Caco-2 (cell line): ENCODE data around the gene SHROOM4. TPM values are rescaled to one million over a fixed set of nuclear protein-coding genes. Genes with fewer than 3 reads are reported as not detected.

Source experiments
- BruUV-seq: library from RNA; stranded (reverse); fragments of 400-500 nt; replicated peaks from 2 replicates; lab custom pipeline; 2021; lab: Mats Ljungman, UMichigan
- CTCF ChIA-PET: fragments of 300-600 bp; sonication (Branson Sonifier 250); formaldehyde crosslinking; loops from one replicate; lab custom pipeline; 2022; ENCODE audit warnings: antibody characterized with exemption; lab: Charles Lee
- POLR2A ChIA-PET: fragments of 300-600 bp; sonication (Branson Sonifier 250); formaldehyde crosslinking; loops from one replicate; lab custom pipeline; 2022; ENCODE audit warnings: antibody characterized with exemption; lab: Charles Lee
- DNase-seq, 2 experiments: peaks; one replicate each; pipeline versions ENCODE4 v3.0.0 to v3.0.0-alpha.2; 2020 to 2022
- H3K27me3 ChIP-seq: replicated peaks from 2 replicates; pipeline ENCODE4 v1.6.0; 2011; ENCODE audit warnings: low read length; ENCODE audit not compliant: control insufficient read depth, insufficient read depth
- H3K36me3 ChIP-seq: 2 replicates; pipeline ENCODE4 v1.5.1; 2011; ENCODE audit warnings: low read length; ENCODE audit not compliant: control insufficient read depth, insufficient read depth
- H3K4me1 ChIP-seq: fragments of 250-450 bp; sonication (Bioruptor Pico); 2 replicates; pipeline ENCODE4 v1.5.1; 2020; ENCODE audit warnings: mild to moderate bottlenecking
- H3K4me3 ChIP-seq: 2 replicates; pipeline ENCODE4 v1.5.1; 2011; ENCODE audit warnings: low read depth, mild to moderate bottlenecking, control low read depth, low read length
- H3K9me3 ChIP-seq: fragments of 250-450 bp; sonication (Bioruptor Pico); 2 replicates; pipeline ENCODE4 v1.5.1; 2020; ENCODE audit warnings: mild to moderate bottlenecking, moderate library complexity
- H3K27ac Mint-ChIP-seq: one replicate; pipeline ENCODE4 v1.8.0; 2022; ENCODE audit warnings: mixed read lengths; ENCODE audit not compliant: unreplicated experiment
- H3K27me3 Mint-ChIP-seq: one replicate; pipeline ENCODE4 v1.8.0; 2022; ENCODE audit warnings: mixed read lengths; ENCODE audit not compliant: insufficient read depth, unreplicated experiment
- H3K36me3 Mint-ChIP-seq: one replicate; pipeline ENCODE4 v1.8.0; 2022; ENCODE audit warnings: mild to moderate bottlenecking, mixed read lengths; ENCODE audit not compliant: insufficient read depth, unreplicated experiment
- H3K4me1 Mint-ChIP-seq: one replicate; pipeline ENCODE4 v1.8.0; 2022; ENCODE audit warnings: low read depth, mixed read lengths; ENCODE audit not compliant: unreplicated experiment
- H3K4me3 Mint-ChIP-seq: one replicate; pipeline ENCODE4 v1.8.0; 2022; ENCODE audit warnings: mild to moderate bottlenecking, moderate library complexity, mixed read lengths; ENCODE audit not compliant: unreplicated experiment
- H3K9me3 Mint-ChIP-seq: one replicate; pipeline ENCODE4 v1.8.0; 2022; ENCODE audit warnings: mixed read lengths; ENCODE audit not compliant: unreplicated experiment
- intact Hi-C: fragments of 100-400 bp; cut with micrococcal nuclease; formaldehyde crosslinking; loops from one replicate; pipeline ENCODE4 v1.10.0; 2022; ENCODE audit not compliant: unreplicated experiment
- total RNA-seq: library from RNA; stranded (reverse); gene quantifications from 2 replicates; pipeline ENCODE4 v1.2.3, GENCODE V29; 2022
- TF ChIP-seq, protein P1 (sequence below), 2 experiments: fragments of 200-600 bp in 1 of 2; IDR thresholded peaks; 1 replicate in 1 of 2; 2 replicates in 1 of 2; pipeline versions ENCODE4 v1.5.1 to v1.8.0; 2011 to 2022; ENCODE audit warnings: antibody characterized with exemption in 1 of 2, control low read depth in 1 of 2, inconsistent platforms in 1 of 2, low read depth in 1 of 2, low read length in 1 of 2, mild to moderate bottlenecking in 1 of 2, moderate library complexity in 1 of 2; ENCODE audit not compliant: insufficient read depth in 1 of 2, severe bottlenecking in 1 of 2, unreplicated experiment in 1 of 2

Gene SHROOM4
- total RNA-seq, 1 experiment from 2014 or later: 0.09 TPM

DNA sequence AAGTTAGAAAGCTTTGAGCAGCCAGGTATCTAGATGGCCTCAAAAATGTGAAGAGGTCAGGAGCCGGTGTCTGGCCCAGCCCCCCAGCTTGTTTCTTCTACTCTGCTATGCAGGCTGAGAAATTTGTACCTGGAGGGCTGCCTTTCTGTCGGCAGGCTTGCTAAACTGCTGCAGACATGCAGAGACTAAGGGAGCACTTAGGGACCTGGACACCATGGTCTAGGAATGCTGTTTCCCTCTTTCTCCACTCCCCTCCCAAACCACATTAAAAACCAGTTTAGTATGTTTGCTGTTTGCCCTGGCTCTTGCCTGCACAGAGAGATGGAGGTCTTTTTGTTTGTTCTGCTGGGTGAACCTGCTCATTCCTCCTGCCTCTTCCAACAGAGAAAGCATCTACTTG, 186.3 kb downstream of the SHROOM4 start:
- DNase-seq: peak; percentile 8 to 35
- TF ChIP-seq, protein P1, sequence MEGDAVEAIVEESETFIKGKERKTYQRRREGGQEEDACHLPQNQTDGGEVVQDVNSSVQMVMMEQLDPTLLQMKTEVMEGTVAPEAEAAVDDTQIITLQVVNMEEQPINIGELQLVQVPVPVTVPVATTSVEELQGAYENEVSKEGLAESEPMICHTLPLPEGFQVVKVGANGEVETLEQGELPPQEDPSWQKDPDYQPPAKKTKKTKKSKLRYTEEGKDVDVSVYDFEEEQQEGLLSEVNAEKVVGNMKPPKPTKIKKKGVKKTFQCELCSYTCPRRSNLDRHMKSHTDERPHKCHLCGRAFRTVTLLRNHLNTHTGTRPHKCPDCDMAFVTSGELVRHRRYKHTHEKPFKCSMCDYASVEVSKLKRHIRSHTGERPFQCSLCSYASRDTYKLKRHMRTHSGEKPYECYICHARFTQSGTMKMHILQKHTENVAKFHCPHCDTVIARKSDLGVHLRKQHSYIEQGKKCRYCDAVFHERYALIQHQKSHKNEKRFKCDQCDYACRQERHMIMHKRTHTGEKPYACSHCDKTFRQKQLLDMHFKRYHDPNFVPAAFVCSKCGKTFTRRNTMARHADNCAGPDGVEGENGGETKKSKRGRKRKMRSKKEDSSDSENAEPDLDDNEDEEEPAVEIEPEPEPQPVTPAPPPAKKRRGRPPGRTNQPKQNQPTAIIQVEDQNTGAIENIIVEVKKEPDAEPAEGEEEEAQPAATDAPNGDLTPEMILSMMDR (IDR thresholded peaks at IDR 0.05; ENCODE audit: insufficient read depth in 1 of 2, low read depth in 1 of 2, low read length in 1 of 2, severe bottlenecking in 1 of 2, unreplicated experiment in 1 of 2): no peak
- no peaks in the 10 kb centered on the region for H3K9me3 Mint-ChIP-seq
- H3K27ac Mint-ChIP-seq: no peak overlapping the region
- no peak overlapping the region for H3K4me3 ChIP-seq
- H3K4me1 ChIP-seq: no peaks in the 10 kb centered on the region
- no peaks in the 10 kb centered on the region for H3K36me3 Mint-ChIP-seq
- no peaks in the 10 kb centered on the region for H3K9me3 ChIP-seq
- intact Hi-C loops: no loop called here
- ChIA-PET CTCF (no interaction called here), POLR2A (no interaction called here)
- no peaks in the 10 kb centered on the region for H3K27me3 Mint-ChIP-seq
- H3K4me1 Mint-ChIP-seq: peaks cover 5% of the 10 kb centered on the region
- BruUV-seq: no TSS peak
- H3K4me3 Mint-ChIP-seq: no peak overlapping the region
- no peaks in the 10 kb centered on the region for H3K36me3 ChIP-seq
- no peaks in the 10 kb centered on the region for H3K27me3 ChIP-seq

GRCh38 chrX:50626432-50626831, 187.6 kb downstream of the SHROOM4 start:
- H3K36me3 Mint-ChIP-seq: no peaks in the 10 kb centered on the region
- no TSS peak for BruUV-seq
- DNase-seq: no peak
- no peaks in the 10 kb centered on the region for H3K9me3 Mint-ChIP-seq
- intact Hi-C loops: no loop called here
- H3K9me3 ChIP-seq: no peaks in the 10 kb centered on the region
- no peak overlapping the region for H3K27ac Mint-ChIP-seq
- no peak overlapping the region for H3K4me3 Mint-ChIP-seq
- POLR2A ChIA-PET: interaction anchor here (0.6 kb wide), 1 partner anchor 446 kb away, joined by 11 read pairs; no protein-coding TSS in a partner anchor
- TF ChIP-seq, protein P1 (IDR thresholded peaks at IDR 0.05; ENCODE audit: insufficient read depth in 1 of 2, low read depth in 1 of 2, low read length in 1 of 2, severe bottlenecking in 1 of 2, unreplicated experiment in 1 of 2): no peak
- H3K27me3 ChIP-seq: no peaks in the 10 kb centered on the region
- H3K27me3 Mint-ChIP-seq: no peaks in the 10 kb centered on the region
- peaks cover 5% of the 10 kb centered on the region for H3K4me1 Mint-ChIP-seq
- no peaks in the 10 kb centered on the region for H3K4me1 ChIP-seq
- H3K4me3 ChIP-seq: no peak overlapping the region
- CTCF ChIA-PET: no interaction called here
- H3K36me3 ChIP-seq: no peaks in the 10 kb centered on the region

- Mint-ChIP-seq H3K4me1 (peaks cover 5% of the 10 kb centered on the region), H3K27ac (no peak overlapping the region), H3K36me3 (no peaks in the 10 kb centered on the region), H3K4me3 (no peak overlapping the region), H3K27me3 (no peaks in the 10 kb centered on the region), H3K9me3 (no peaks in the 10 kb centered on the region)
- no peak for DNase-seq
- H3K9me3 ChIP-seq: no peaks in the 10 kb centered on the region
- H3K27me3 ChIP-seq: no peaks in the 10 kb centered on the region
- BruUV-seq: no TSS peak
- intact Hi-C loops: no loop called here
- no peaks in the 10 kb centered on the region for H3K36me3 ChIP-seq
- TF ChIP-seq, protein P1 (IDR thresholded peaks at IDR 0.05; ENCODE audit: insufficient read depth in 1 of 2, low read depth in 1 of 2, low read length in 1 of 2, severe bottlenecking in 1 of 2, unreplicated experiment in 1 of 2): no peak
- POLR2A ChIA-PET: no interaction called here
- no peaks in the 10 kb centered on the region for H3K4me1 ChIP-seq
- H3K4me3 ChIP-seq: no peak overlapping the region
- CTCF ChIA-PET: no interaction called here
These were observed 191.2 kb downstream of the SHROOM4 start for GRCh38 chrX:50622751-50623150.
